GM10248 (cell line): ENCODE results near the gene MSI2.

ENCODE experiments used
- CTCF ChIA-PET: fragments of 300-600 bp; sonication (Branson Sonifier 250); formaldehyde crosslinking; extraction: SDS; loops from one replicate; lab custom pipeline; 2021; ENCODE audit warnings: antibody characterized with exemption; lab: Yijun Ruan, JAX
- POLR2A ChIA-PET: fragments of 350-650 bp; sonication (Branson Sonifier 250); formaldehyde crosslinking; extraction: SDS; loops from one replicate; lab custom pipeline; 2020; ENCODE audit warnings: antibody characterized with exemption; lab: Yijun Ruan, JAX
- DNase-seq: peaks from one replicate; pipeline ENCODE4 v3.0.0; 2012; ENCODE audit errors: extremely low spot score
- TF ChIP-seq, protein P1 (sequence below): IDR thresholded peaks from 2 replicates; pipeline ENCODE4 v1.5.1; 2012; ENCODE audit warnings: mild to moderate bottlenecking, low read depth; ENCODE audit errors: extremely low read depth, missing control alignments, control extremely low read depth

The MSI2 gene

DNA sequence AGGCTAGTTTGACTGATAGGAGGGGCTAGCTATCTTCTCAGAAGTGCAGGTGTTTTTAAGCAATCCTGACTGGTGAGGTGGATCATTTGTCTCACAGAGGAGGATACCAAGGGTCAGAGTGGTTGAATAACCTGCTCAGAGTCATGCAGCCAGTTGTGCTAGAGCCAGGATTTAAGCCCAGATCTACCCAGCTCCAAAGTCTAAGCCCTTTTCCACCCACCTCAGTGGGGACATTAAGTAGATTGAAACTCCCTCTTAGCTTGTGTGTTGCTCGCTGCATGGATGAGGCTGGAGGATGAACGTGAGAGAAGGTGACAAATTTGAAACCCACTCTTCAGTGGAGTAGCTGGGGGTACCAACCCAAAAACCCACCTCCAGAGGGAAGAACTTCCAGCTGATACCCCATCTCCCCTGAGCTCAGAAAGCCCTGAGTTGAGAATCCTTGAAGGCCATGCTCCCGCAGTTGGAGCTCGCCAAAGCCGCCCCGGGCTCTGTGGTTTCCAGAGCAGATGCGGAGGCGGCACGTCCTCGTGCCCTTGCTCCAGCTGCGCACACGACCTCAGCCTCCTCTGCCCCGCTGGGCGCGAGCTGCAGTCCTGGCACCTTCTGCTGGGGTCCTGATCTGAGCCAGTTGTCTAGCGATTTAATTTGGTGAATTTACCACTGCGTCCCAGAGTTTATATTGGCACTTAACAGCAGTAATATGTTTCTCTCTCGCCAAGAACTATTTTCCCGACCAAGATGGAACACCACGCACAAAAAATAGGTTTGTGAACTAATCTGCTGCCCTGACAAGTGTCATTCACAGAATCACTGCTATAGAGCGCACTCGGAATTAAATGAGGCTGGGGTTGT, 329.2 kb downstream of the MSI2 start:
- no peak for DNase-seq
- CTCF ChIA-PET, result interaction anchor here (1.0 to 2.3 kb wide), 2 partner anchors 12 to 16 kb away, joined by 3 to 14 read pairs; no protein-coding TSS in a partner anchor
- POLR2A ChIA-PET, result no interaction called here

DNA sequence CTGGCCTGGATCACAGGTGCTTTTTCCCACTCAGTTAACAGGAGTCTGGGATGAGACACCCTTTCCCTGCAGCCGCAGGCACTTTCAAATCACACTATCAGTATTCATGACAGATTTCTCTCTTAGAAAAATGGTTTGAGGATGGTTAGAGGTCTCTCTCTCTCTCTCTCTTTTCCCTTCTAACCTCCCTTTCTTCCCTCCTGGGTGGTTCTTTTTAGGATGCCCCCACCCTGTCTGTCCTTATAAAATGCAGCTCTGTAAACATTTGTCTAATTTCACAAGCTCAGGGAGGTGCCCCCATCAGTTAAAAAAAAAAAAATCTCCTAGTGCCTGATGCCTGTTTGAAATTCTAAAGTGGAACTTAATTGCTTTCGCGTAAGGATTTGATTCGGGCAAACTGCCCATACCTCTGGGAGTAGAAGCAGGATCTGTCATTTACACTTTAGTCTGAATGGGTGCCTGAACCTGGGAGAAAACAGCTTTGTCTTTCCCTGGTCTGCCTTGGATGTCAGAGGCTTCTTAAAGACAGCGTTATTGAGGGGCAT, 329.9 kb downstream of the MSI2 start:
- TF ChIP-seq, protein P1, sequence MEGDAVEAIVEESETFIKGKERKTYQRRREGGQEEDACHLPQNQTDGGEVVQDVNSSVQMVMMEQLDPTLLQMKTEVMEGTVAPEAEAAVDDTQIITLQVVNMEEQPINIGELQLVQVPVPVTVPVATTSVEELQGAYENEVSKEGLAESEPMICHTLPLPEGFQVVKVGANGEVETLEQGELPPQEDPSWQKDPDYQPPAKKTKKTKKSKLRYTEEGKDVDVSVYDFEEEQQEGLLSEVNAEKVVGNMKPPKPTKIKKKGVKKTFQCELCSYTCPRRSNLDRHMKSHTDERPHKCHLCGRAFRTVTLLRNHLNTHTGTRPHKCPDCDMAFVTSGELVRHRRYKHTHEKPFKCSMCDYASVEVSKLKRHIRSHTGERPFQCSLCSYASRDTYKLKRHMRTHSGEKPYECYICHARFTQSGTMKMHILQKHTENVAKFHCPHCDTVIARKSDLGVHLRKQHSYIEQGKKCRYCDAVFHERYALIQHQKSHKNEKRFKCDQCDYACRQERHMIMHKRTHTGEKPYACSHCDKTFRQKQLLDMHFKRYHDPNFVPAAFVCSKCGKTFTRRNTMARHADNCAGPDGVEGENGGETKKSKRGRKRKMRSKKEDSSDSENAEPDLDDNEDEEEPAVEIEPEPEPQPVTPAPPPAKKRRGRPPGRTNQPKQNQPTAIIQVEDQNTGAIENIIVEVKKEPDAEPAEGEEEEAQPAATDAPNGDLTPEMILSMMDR, result no peak
- DNase-seq, result no peak
- CTCF ChIA-PET, result interaction anchor here (1.0 to 2.7 kb wide), 3 partner anchors 9 to 17 kb away, joined by 3 to 14 read pairs (median 10); no protein-coding TSS in a partner anchor
- POLR2A ChIA-PET, result no interaction called here

More for the DNA sequence above, 329.2 kb downstream of the MSI2 start:
- TF ChIP-seq, protein P1, result no peak

DNA sequence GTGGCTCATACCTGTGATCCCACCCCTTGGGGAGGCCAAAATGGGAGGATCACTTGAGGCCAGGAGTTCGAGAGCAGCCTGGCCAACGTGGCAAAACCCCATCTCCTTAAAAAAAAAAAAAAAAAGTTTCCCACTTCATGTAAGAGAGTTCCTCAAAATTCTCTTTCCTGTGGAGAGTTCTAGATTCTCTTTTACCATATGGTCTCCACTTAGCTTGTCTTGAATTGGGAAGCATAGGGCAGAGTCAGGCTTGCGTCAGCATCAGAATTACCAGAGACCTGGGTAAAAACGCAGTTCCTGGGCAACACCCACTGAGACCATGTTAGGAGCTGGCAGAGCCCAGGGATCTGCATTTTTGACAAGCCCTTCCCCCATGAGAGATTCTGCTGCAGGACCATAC, 330.4 kb downstream of the MSI2 start:
- TF ChIP-seq, protein P1, result no peak
- CTCF ChIA-PET, result interaction anchor here (1.0 to 2.7 kb wide), 3 partner anchors 9 to 17 kb away, joined by 3 to 14 read pairs (median 10); no protein-coding TSS in a partner anchor
- POLR2A ChIA-PET, result no interaction called here
- DNase-seq, result no peak

DNA sequence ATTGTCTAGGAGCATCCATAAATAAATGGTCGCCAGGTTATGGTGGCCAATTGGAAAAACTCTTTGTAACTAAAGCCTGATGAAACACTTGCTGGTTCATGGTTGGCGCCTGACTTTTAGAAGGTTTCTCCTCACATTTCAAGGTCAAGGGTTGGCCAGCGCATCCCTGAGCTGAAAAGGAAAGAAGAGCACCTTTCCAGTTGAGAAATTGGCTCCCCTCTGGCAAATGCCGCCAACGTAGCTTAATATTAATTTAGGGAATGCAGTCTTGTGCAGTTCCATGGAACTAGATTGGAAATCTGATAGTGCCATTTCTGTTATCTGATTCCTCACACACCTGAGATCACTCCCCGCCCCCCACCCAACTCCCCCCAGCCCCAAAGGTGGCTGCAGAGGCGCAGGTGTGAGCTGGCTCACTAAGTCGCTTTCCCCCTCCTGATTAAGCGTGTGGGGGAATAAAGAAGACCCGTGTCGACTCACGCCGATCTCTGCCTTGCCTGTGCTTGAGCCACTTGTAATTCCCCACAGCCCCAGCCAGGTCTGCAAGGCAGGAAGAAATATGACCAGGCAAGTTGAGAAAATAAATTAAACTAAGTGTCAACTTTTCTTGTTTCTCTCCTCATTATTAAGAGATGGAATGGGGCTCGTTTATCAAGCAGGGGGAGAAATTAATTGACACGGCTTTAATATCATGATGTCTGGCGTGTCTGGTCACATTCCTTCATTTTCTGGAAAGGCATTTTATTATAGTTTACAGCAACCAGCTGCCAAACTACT, 331.1 kb downstream of the MSI2 start:
- TF ChIP-seq, protein P1, result no peak
- ChIA-PET CTCF (interaction anchor here (1.2 to 2.7 kb wide), 4 partner anchors 10 to 344 kb away, joined by 3 to 11 read pairs (median 7); no protein-coding TSS in a partner anchor), POLR2A (no interaction called here)
- no peak for DNase-seq

DNA sequence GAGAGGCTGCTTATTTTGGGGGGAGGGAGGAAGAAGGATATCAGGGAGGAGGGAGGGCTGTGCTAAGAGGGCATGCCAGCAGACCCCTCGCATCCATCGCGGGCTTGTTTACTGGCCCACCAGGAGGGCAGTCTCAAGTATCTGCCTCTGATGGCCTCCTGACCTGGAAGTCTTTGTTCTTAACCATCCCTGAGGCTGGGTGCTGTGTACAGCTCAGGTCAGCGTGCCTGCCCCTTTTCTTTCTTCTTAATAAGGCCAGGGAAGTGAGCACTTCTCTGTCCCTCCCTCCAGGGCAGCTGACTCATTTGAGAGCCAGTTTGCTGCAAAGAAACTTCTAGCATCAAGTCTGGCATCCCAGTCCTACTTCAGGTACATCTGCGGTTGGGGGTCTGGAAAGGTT, 331.8 kb downstream of the MSI2 start:
- CTCF ChIA-PET, result interaction anchor here (1.2 to 2.7 kb wide), 5 partner anchors 10 to 345 kb away, joined by 3 to 11 read pairs (median 5); no protein-coding TSS in a partner anchor
- DNase-seq, result no peak
- POLR2A ChIA-PET, result no interaction called here
- TF ChIP-seq, protein P1, result no peak
